H1 (cell line): Measurements from ENCODE around the gene OR8G5. TPM values are rescaled to one million over a fixed set of nuclear protein-coding genes. Genes with fewer than 3 reads are reported as not detected.

Experiments used
- CTCF ChIA-PET: fragments of 300-600 bp; sonication (Branson Sonifier 250); formaldehyde crosslinking; loops from one replicate; lab custom pipeline; 2021; ENCODE audit not compliant: partially characterized antibody; lab: Charles Lee
- POLR2A ChIA-PET: fragments of 300-600 bp; sonication (Branson Sonifier 250); formaldehyde crosslinking; loops from one replicate; lab custom pipeline; 2021; ENCODE audit warnings: inconsistent platforms; ENCODE audit not compliant: partially characterized antibody; lab: Charles Lee
- DNase-seq, 2 experiments: peaks; one replicate each; pipeline versions ENCODE4 v3.0.0 to v3.0.0-alpha.2; 2010 to 2022; ENCODE audit warnings: low spot score in 2 of 2, low read depth in 1 of 2, mixed read lengths in 1 of 2
- FAIRE-seq: peaks from 2 replicates; lab custom pipeline; 2011; peaks lifted over from hg19 to GRCh38; lab: Jason Lieb, UNC
- H2AFZ ChIP-seq: 2 replicates; pipeline ENCODE4 v1.8.1; 2012; ENCODE audit warnings: low read length, inconsistent platforms
- H2AK5ac ChIP-seq: 2 replicates; pipeline ENCODE4 v1.6.1; 2013; ENCODE audit warnings: low read depth, low read length
- H2BK120ac ChIP-seq: replicated peaks from 2 replicates; pipeline ENCODE3; 2013; ENCODE audit warnings: low read depth, low read length, inconsistent platforms
- H2BK12ac ChIP-seq: 2 replicates; pipeline ENCODE4 v1.6.1; 2013; ENCODE audit warnings: low read depth, low read length
- H2BK15ac ChIP-seq: 2 replicates; pipeline ENCODE4 v1.6.1; 2013; ENCODE audit warnings: low read length
- H2BK20ac ChIP-seq: 2 replicates; pipeline ENCODE4 v1.6.1; 2013; ENCODE audit warnings: low read length
- H2BK5ac ChIP-seq: 2 replicates; pipeline ENCODE4 v1.6.1; 2013; ENCODE audit warnings: low read depth, low read length
- H3K14ac ChIP-seq: 2 replicates; pipeline ENCODE4 v1.6.1; 2013; ENCODE audit warnings: inconsistent platforms; ENCODE audit not compliant: insufficient read length
- H3K18ac ChIP-seq: 2 replicates; pipeline ENCODE4 v1.6.1; 2013; ENCODE audit warnings: low read length; ENCODE audit errors: extremely low read depth
- H3K23ac ChIP-seq: 2 replicates; pipeline ENCODE4 v1.6.1; 2013; ENCODE audit warnings: inconsistent platforms; ENCODE audit not compliant: insufficient read length
- H3K23me2 ChIP-seq: 2 replicates; pipeline ENCODE4 v1.6.1; 2013; ENCODE audit warnings: low read depth, low read length
- H3K27ac ChIP-seq: 2 replicates; pipeline ENCODE4 v1.6.1; 2011; ENCODE audit warnings: low read depth, low read length, inconsistent platforms
- H3K27me3 ChIP-seq, 4 experiments: replicated peaks in 1 of 4; 1 replicate in 1 of 4; 2 replicates in 3 of 4; pipeline versions ENCODE4 v1.6.1 to v1.8.1; 2011 to 2013; ENCODE audit warnings: low read length in 3 of 4, mild to moderate bottlenecking in 3 of 4, inconsistent platforms in 2 of 4, mixed read lengths in 2 of 4, moderate library complexity in 1 of 4; ENCODE audit not compliant: control insufficient read depth in 3 of 4, insufficient read depth in 3 of 4; ENCODE audit errors: extremely low read depth in 1 of 4
- H3K36me3 ChIP-seq, 4 experiments: 2 replicates each; pipeline versions ENCODE4 v1.6.1 to v1.8.1; 2011 to 2013; ENCODE audit warnings: mild to moderate bottlenecking in 4 of 4, low read length in 3 of 4, moderate library complexity in 2 of 4, control low read depth in 1 of 4, inconsistent platforms in 1 of 4; ENCODE audit not compliant: insufficient read depth in 4 of 4, control insufficient read depth in 2 of 4
- H3K4ac ChIP-seq: replicated peaks from 2 replicates; pipeline ENCODE3; 2013; ENCODE audit warnings: low read length, low read depth, mixed read lengths, inconsistent platforms; ENCODE audit not compliant: insufficient read length
- H3K4me1 ChIP-seq, 4 experiments: replicated peaks in 1 of 4; 1 replicate in 1 of 4; 2 replicates in 3 of 4; pipeline versions ENCODE4 v1.6.1 to v1.8.1; 2011 to 2013; ENCODE audit warnings: low read length in 3 of 4, inconsistent platforms in 2 of 4, mixed read lengths in 1 of 4; ENCODE audit not compliant: insufficient read depth in 4 of 4, control insufficient read depth in 3 of 4
- H3K4me2 ChIP-seq, 2 experiments: 2 replicates each; pipeline versions ENCODE4 v1.6.1 to v1.8.1; 2011 to 2013; ENCODE audit warnings: low read depth in 2 of 2, low read length in 2 of 2, control low read depth in 1 of 2, inconsistent platforms in 1 of 2, mild to moderate bottlenecking in 1 of 2; ENCODE audit not compliant: insufficient read depth in 1 of 2
- H3K4me3 ChIP-seq, 4 experiments: fragments of 200-600, 300-600 bp in 1 of 4; sonication (generic), shearing (Covaris generic), sonication (Bioruptor Twin) in 1 of 4; 2 replicates each; pipeline versions ENCODE4 v1.5.1 to v1.8.1; 2011 to 2016; ENCODE audit warnings: low read length in 4 of 4, low read depth in 3 of 4, control low read depth in 2 of 4, inconsistent platforms in 2 of 4, mild to moderate bottlenecking in 2 of 4, mixed read lengths in 1 of 4, moderate library complexity in 1 of 4; ENCODE audit not compliant: insufficient read depth in 2 of 4; ENCODE audit errors: extremely low read depth in 1 of 4
- H3K56ac ChIP-seq: replicated peaks from 2 replicates; pipeline ENCODE3; 2013; ENCODE audit warnings: low read depth, mild to moderate bottlenecking, mixed read lengths, low read length, inconsistent platforms; ENCODE audit not compliant: insufficient read length
- H3K79me1 ChIP-seq: 2 replicates; pipeline ENCODE4 v1.6.1; 2013; ENCODE audit warnings: low read depth, low read length, control low read depth
- H3K79me2 ChIP-seq, 2 experiments: 2 replicates each; pipeline versions ENCODE4 v1.6.1 to v1.8.1; 2012 to 2013; ENCODE audit warnings: low read length in 2 of 2, mild to moderate bottlenecking in 2 of 2, inconsistent platforms in 1 of 2; ENCODE audit not compliant: insufficient read depth in 2 of 2, control insufficient read depth in 1 of 2
- H3K9ac ChIP-seq, 4 experiments: replicated peaks in 1 of 4; 1 replicate in 1 of 4; 2 replicates in 3 of 4; pipeline versions ENCODE4 v1.6.1 to v1.8.1; 2011 to 2013; ENCODE audit warnings: low read depth in 3 of 4, low read length in 3 of 4, control low read depth in 2 of 4, mild to moderate bottlenecking in 2 of 4, moderate library complexity in 2 of 4, inconsistent platforms in 1 of 4; ENCODE audit errors: extremely low read depth in 1 of 4
- H3K9me3 ChIP-seq, 2 experiments: 2 replicates each; pipeline versions ENCODE4 v1.6.1 to v1.8.1; 2012 to 2013; ENCODE audit warnings: mild to moderate bottlenecking in 2 of 2, moderate library complexity in 2 of 2, control low read depth in 1 of 2, inconsistent platforms in 1 of 2, low read depth in 1 of 2, low read length in 1 of 2, mixed read lengths in 1 of 2; ENCODE audit not compliant: insufficient read depth in 2 of 2
- H4K20me1 ChIP-seq, 2 experiments: replicated peaks in 1 of 2; 2 replicates each; pipeline versions ENCODE3 to v1.8.1; 2011 to 2013; ENCODE audit warnings: inconsistent platforms in 2 of 2, low read length in 2 of 2, mild to moderate bottlenecking in 1 of 2; ENCODE audit not compliant: insufficient read depth in 2 of 2, control insufficient read depth in 1 of 2
- H4K5ac ChIP-seq: 2 replicates; pipeline ENCODE4 v1.6.1; 2013; ENCODE audit warnings: low read length, low read depth, mixed read lengths, inconsistent platforms; ENCODE audit not compliant: insufficient read length
- H4K8ac ChIP-seq: 2 replicates; pipeline ENCODE4 v1.8.0; 2013; ENCODE audit warnings: mild to moderate bottlenecking, moderate library complexity, low read length, inconsistent platforms; ENCODE audit not compliant: insufficient read depth; ENCODE audit errors: extremely low read depth
- H4K91ac ChIP-seq: replicated peaks from 2 replicates; pipeline ENCODE3; 2013; ENCODE audit warnings: low read length, mixed read lengths, inconsistent platforms; ENCODE audit not compliant: insufficient read length
- BCL11A ChIP-seq, 2 experiments: IDR thresholded peaks; one replicate each; pipeline ENCODE4 v1.6.1; 2011; ENCODE audit warnings: low read depth in 2 of 2, low read length in 2 of 2, mild to moderate bottlenecking in 2 of 2
- CEBPB ChIP-seq: IDR thresholded peaks from 2 replicates; pipeline ENCODE4 v1.6.1; 2012; ENCODE audit warnings: low read depth, low read length
- GTF2F1 ChIP-seq: IDR thresholded peaks from 2 replicates; pipeline ENCODE4 v1.6.1; 2012; ENCODE audit warnings: low read depth, low read length, improper control_type of control experiment, borderline replicate concordance
- MAFK ChIP-seq: IDR thresholded peaks from 2 replicates; pipeline ENCODE4 v1.6.1; 2012; ENCODE audit warnings: low read depth, mild to moderate bottlenecking, improper control_type of control experiment, low read length
- NANOG ChIP-seq: IDR thresholded peaks from 2 replicates; pipeline ENCODE4 v1.6.1; 2011; ENCODE audit warnings: low read length, low read depth, mild to moderate bottlenecking, inconsistent platforms; ENCODE audit not compliant: insufficient read depth, poor library complexity, severe bottlenecking
- NRF1 ChIP-seq: IDR thresholded peaks from 2 replicates; pipeline ENCODE4 v1.6.1; 2011; ENCODE audit warnings: mild to moderate bottlenecking, low read depth, low read length, improper control_type of control experiment
- RAD21 ChIP-seq, 2 experiments: IDR thresholded peaks in 1 of 2; conservative IDR thresholded peaks in 1 of 2; 2 replicates each; pipeline ENCODE4 v1.6.1; 2011; ENCODE audit warnings: low read depth in 2 of 2, low read length in 2 of 2, improper control_type of control experiment in 1 of 2, inconsistent platforms in 1 of 2, mild to moderate bottlenecking in 1 of 2, moderate library complexity in 1 of 2
- RFX5 ChIP-seq: IDR thresholded peaks from 2 replicates; pipeline ENCODE4 v1.6.1; 2011; ENCODE audit warnings: low read depth, low read length, improper control_type of control experiment, borderline replicate concordance
- RNF2 ChIP-seq: fragments of 200-900, 300-1000 bp; sonication (generic); IDR thresholded peaks from 2 replicates; pipeline ENCODE4 v1.7.1; 2016; ENCODE audit warnings: borderline replicate concordance, low read depth, mild to moderate bottlenecking, antibody characterized with exemption, low read length; ENCODE audit not compliant: poor library complexity, severe bottlenecking; ENCODE audit errors: missing control alignments
- SIRT6 ChIP-seq: IDR thresholded peaks from one replicate; pipeline ENCODE4 v1.7.1; 2012; ENCODE audit warnings: low read length, inconsistent platforms
- SIX5 ChIP-seq: IDR thresholded peaks from 2 replicates; pipeline ENCODE4 v1.6.1; 2011; ENCODE audit warnings: mild to moderate bottlenecking, low read depth, low read length
- SUZ12 ChIP-seq: fragments of 200-600 bp; sonication (generic); IDR thresholded peaks from 2 replicates; pipeline ENCODE4 v1.6.1; 2012; ENCODE audit warnings: mild to moderate bottlenecking, inconsistent platforms, low read length, moderate library complexity, mixed read lengths
- TAF1 ChIP-seq: IDR thresholded peaks from 2 replicates; pipeline ENCODE4 v1.6.1; 2011; ENCODE audit warnings: mild to moderate bottlenecking, low read depth, low read length
- WGBS, 2 experiments: shearing (Covaris generic) in 1 of 2; methylation state at CpG; one replicate each; pipeline versions ENCODE4 v1.1.6 to v1.1.7; 2013 to 2015; ENCODE audit warnings: low lambda C conversion rate in 2 of 2, mixed read lengths in 2 of 2, inconsistent platforms in 1 of 2, low coverage in 1 of 2, missing lambda C conversion rate in 1 of 2; ENCODE audit not compliant: insufficient replicate concordance in 2 of 2, insufficient coverage in 1 of 2, insufficient read length in 1 of 2; ENCODE audit errors: extremely low coverage in 1 of 2, missing lambda C conversion rate in 1 of 2; 5-methylcytosine and 5-hydroxymethylcytosine counted together
- polyA plus RNA-seq, 7 experiments: library from polyadenylated mRNA; depleted of rRNA in 3 of 7; stranded (reverse) in 5 of 7; unstranded in 2 of 7; fragments of >200 nt in 5 of 7; fragments of 200-250 nt in 2 of 7; gene quantifications; 1 replicate in 5 of 7; 2 replicates in 1 of 7; 4 replicates in 1 of 7; pipeline versions ENCODE4 v1.2.1 to v1.2.3, GENCODE V29; 2011 to 2013; ENCODE audit warnings: missing spikeins in 2 of 7, mixed read lengths in 2 of 7
- total RNA-seq: library from RNA; stranded (reverse); fragmentation: NEBNext Ultra II Directional; extraction: Animal tissue kit (Norgen Biotek cat#: 25700); gene quantifications from 2 replicates; pipeline ENCODE4 v1.2.1, GENCODE V29; 2021
- TF ChIP-seq, protein P1 (sequence below): IDR thresholded peaks from 2 replicates; pipeline ENCODE4 v1.6.1; 2012; ENCODE audit warnings: inconsistent platforms

Gene OR8G5
- total and polyA plus RNA-seq, 2 of the 8 experiments (the other 6 are each of a cell fraction or from before 2014, with no cell fraction given): not detected

- no peak overlapping the region for H2BK15ac ChIP-seq
- no peaks in the 10 kb centered on the region for H3K79me1 ChIP-seq
- H4K20me1 ChIP-seq: no peaks in the 10 kb centered on the region
- 98% methylated on average over 2 of the region's 2 CpGs; no CpG with 5 or more reads in 1 of the 2 experiments for WGBS, 2 experiments
- no peak overlapping the region for H3K56ac ChIP-seq
- no peaks in the 10 kb centered on the region for H3K27me3 ChIP-seq
- no peak for FAIRE-seq
- H3K36me3 ChIP-seq: no peaks in the 10 kb centered on the region
- no peaks in the 10 kb centered on the region for H3K4me1 ChIP-seq
- H3K27ac ChIP-seq: no peak overlapping the region
- H3K4ac ChIP-seq: no peak overlapping the region
- no peaks in the 10 kb centered on the region for H3K23me2 ChIP-seq
- H4K8ac ChIP-seq: no peak overlapping the region
- CTCF ChIA-PET: no interaction called here
- H2AFZ ChIP-seq: no peak overlapping the region
- no peak overlapping the region for H3K14ac ChIP-seq
- no peak overlapping the region for H3K4me3 ChIP-seq
- H3K9ac ChIP-seq: no peak overlapping the region
- no peaks in the 10 kb centered on the region for H3K9me3 ChIP-seq
- no peak overlapping the region for H4K5ac ChIP-seq
- no peaks in the 10 kb centered on the region for H3K79me2 ChIP-seq
- POLR2A ChIA-PET: no interaction called here
- H2BK12ac ChIP-seq: no peak overlapping the region
- no peak overlapping the region for H3K4me2 ChIP-seq
- H3K23ac ChIP-seq: no peak overlapping the region
- H2AK5ac ChIP-seq: no peak overlapping the region
- H2BK20ac ChIP-seq: no peak overlapping the region
- DNase-seq: no peak
- H4K91ac ChIP-seq: no peak overlapping the region
- no peak overlapping the region for H3K18ac ChIP-seq
- H2BK5ac ChIP-seq: no peak overlapping the region
- no peak overlapping the region for H2BK120ac ChIP-seq
- TF ChIP-seq CEBPB: no peak
- TF ChIP-seq TAF1: no peak
- no peak for TF ChIP-seq RAD21 (IDR thresholded peaks at IDR 0.05 in 1 of 2, conservative IDR thresholded peaks at IDR 0.05 in 1 of 2; ENCODE audit: low read depth in 2 of 2, low read length in 2 of 2)
- TF ChIP-seq SIX5: no peak
- no peak for TF ChIP-seq RFX5
- no peak for TF ChIP-seq GTF2F1
- TF ChIP-seq SIRT6: no peak
- no peak for TF ChIP-seq MAFK
- no peak for TF ChIP-seq NRF1
- no peak for TF ChIP-seq SUZ12
- TF ChIP-seq, protein P1, sequence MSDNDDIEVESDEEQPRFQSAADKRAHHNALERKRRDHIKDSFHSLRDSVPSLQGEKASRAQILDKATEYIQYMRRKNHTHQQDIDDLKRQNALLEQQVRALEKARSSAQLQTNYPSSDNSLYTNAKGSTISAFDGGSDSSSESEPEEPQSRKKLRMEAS: no peak
- no peak for TF ChIP-seq BCL11A (IDR thresholded peaks at IDR 0.05; ENCODE audit: low read depth in 2 of 2, low read length in 2 of 2)
- TF ChIP-seq RNF2: no peak
- TF ChIP-seq NANOG: no peak
Measured at GRCh38 chr11:124222407-124222806, 33.8 kb upstream of the OR8G5 start.
